Gastroesophageal sphincter (tissue), 4 donors: ENCODE measurements around the gene CERS1. TPM values are rescaled to one million over a fixed set of nuclear protein-coding genes. Genes with fewer than 3 reads are reported as not detected.

Source experiments
- ATAC-seq: fragments of 150-250 bp; one replicate; pipeline ENCODE4 v1.9.1; 2016; ENCODE audit warnings: mild to moderate bottlenecking, moderate library complexity
- H3K27ac ChIP-seq, 4 donors: fragments of 200-600 bp; sonication (generic) in 3 of 4; 1 replicate in 3 of 4; 2 replicates in 1 of 4; pipeline ENCODE4 v1.5.1; 2016 to 2019
- H3K27me3 ChIP-seq: fragments of 200-600 bp; sonication (generic); one replicate; pipeline ENCODE4 v1.5.1; 2019
- H3K36me3 ChIP-seq, 2 donors: fragments of 200-600 bp; sonication (generic); one replicate each; pipeline ENCODE4 v1.5.1; 2019; ENCODE audit warnings: control low read depth in 1 of 2
- H3K4me1 ChIP-seq, 3 donors: fragments of 200-600 bp; sonication (generic); 1 replicate in 2 of 3; 2 replicates in 1 of 3; pipeline ENCODE4 v1.5.1; 2016 to 2019; ENCODE audit warnings: control low read depth in 2 of 3
- H3K4me3 ChIP-seq, 2 donors: fragments of 200-600 bp; sonication (generic); one replicate each; pipeline ENCODE4 v1.5.1; 2019; ENCODE audit warnings: mild to moderate bottlenecking in 1 of 2, moderate library complexity in 1 of 2
- H3K9me3 ChIP-seq, 3 donors: fragments of 200-600 bp; sonication (generic); one replicate each; pipeline ENCODE4 v1.5.1; 2017 to 2019; ENCODE audit warnings: control low read depth in 2 of 3
- CTCF ChIP-seq, 4 experiments: fragments of 200-600 bp in 2 of 4; fragments of 450-650 bp in 2 of 4; sonication (generic) in 1 of 4; IDR thresholded peaks; one replicate each; pipeline ENCODE4 v1.5.1; 2017 to 2019; ENCODE audit warnings: antibody characterized with exemption in 4 of 4, mild to moderate bottlenecking in 2 of 4, moderate library complexity in 2 of 4
- EP300 ChIP-seq: sonication (generic); formaldehyde crosslinking; IDR thresholded peaks from one replicate; pipeline ENCODE4 v1.6.1; 2017; ENCODE audit warnings: antibody characterized with exemption, mild to moderate bottlenecking
- POLR2A ChIP-seq, 2 donors: fragments of 450-650 bp; IDR thresholded peaks; one replicate each; pipeline ENCODE4 v1.6.1; 2017; ENCODE audit warnings: antibody characterized with exemption in 2 of 2, mild to moderate bottlenecking in 2 of 2, moderate library complexity in 1 of 2
- POLR2AphosphoS5 ChIP-seq: sonication (generic); formaldehyde crosslinking; IDR thresholded peaks from one replicate; pipeline ENCODE4 v1.6.1; 2017; ENCODE audit warnings: antibody characterized with exemption
- WGBS, 2 donors: methylation state at CpG; one replicate each; pipeline ENCODE4 v1.1.5; 2018; ENCODE audit warnings: low coverage in 1 of 2; 5-methylcytosine and 5-hydroxymethylcytosine counted together
- total RNA-seq, 4 donors: library from RNA; depleted of rRNA; stranded (reverse); fragments of >200 nt; gene quantifications; one replicate each; pipeline ENCODE4 v1.1.0, GENCODE V29; 2016

Gene CERS1
- total RNA-seq, 4 donors from 2014 or later: 0.73 to 1.3 (median 0.81) TPM; not detected in 1

DNA sequence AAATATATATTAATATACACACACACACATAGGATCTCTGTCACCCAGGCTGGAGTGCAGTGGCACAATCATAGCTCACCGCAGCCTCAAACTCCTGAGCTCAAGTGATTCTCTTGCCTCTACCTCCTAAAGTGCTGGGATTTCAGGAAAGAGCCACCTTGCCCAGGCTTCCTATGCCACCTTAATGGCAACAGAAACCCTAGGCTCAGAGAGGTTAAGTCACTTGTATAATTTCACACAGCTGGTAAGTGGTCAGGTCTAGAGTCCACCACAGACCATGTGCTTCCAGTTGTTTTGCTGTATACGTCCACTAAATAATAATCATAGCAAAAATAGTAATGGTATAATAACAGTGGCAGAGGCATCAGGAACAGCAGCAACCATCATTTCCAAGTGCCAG lies 65.5 kb downstream of the CERS1 start:
- Histone ChIP-seq H3K27ac (no peak overlapping the region), H3K4me3 (no peak overlapping the region), H3K27me3 (no peaks in the 10 kb centered on the region), H3K36me3 (peaks cover 0 to 6% of the 10 kb centered on the region in 2 donors), H3K4me1 (peaks cover 0 to 37% (median 14%) of the 10 kb centered on the region in 3 donors), H3K9me3 (peaks cover 0 to 19% (median 0%) of the 10 kb centered on the region in 3 donors)
- 61 to 65% methylated on average over 2 of the region's 2 CpGs for WGBS, 2 donors
- TF ChIP-seq CTCF (IDR thresholded peaks at IDR 0.05): no peak
- no peak for TF ChIP-seq POLR2AphosphoS5
- TF ChIP-seq POLR2A (IDR thresholded peaks at IDR 0.05): no peak
- no peak for TF ChIP-seq EP300
- ATAC-seq: no peak

DNA sequence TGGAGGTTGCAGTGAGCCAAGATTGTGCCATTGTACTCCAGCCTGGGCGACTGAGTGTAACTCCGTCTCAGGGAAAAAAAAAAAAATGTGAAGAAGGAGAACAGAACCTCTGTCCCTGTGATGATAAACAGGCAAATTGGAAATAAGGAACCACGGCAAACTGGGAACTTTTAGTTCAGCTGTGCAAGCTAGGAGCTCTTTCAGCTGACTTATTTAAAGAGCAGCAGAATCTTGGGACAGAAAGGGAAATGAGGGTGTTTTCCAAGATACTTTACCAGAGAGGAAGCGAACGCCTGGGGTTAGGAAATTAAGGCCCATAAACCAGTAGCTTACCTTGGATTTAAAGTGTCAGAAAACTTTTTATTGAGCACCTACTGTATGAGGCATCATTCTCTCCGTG lies 67.2 kb downstream of the CERS1 start:
- ATAC-seq: no peak
- no peak for TF ChIP-seq EP300
- TF ChIP-seq POLR2AphosphoS5: no peak
- TF ChIP-seq POLR2A (IDR thresholded peaks at IDR 0.05): no peak
- TF ChIP-seq CTCF (IDR thresholded peaks at IDR 0.05): no peak
- peaks cover 0 to 19% (median 0%) of the 10 kb centered on the region in 3 donors for H3K9me3 ChIP-seq
- peaks cover 0 to 20% (median 2%) of the 10 kb centered on the region in 3 donors for H3K4me1 ChIP-seq
- no peaks in the 10 kb centered on the region for H3K36me3 ChIP-seq
- 27 to 46% methylated on average over 4 to 6 of the region's 6 CpGs for WGBS, 2 donors
- H3K27me3 ChIP-seq: no peaks in the 10 kb centered on the region
- H3K4me3 ChIP-seq: no peak overlapping the region
- no peak overlapping the region for H3K27ac ChIP-seq

Other genes starting within 250 kb of the CERS1 start
- gene CRTC1, start 212.5 kb downstream of the CERS1 start, total RNA-seq: 1 to 10 TPM; 3.8 to 8.9 (median 6.3) TPM
- gene COMP, start 104.9 kb downstream of the CERS1 start, total RNA-seq: 1 to 10 TPM in 1 of 4 donors, under 1 TPM in 3; 0.40 to 4.4 (median 0.50) TPM
- gene UPF1, start 64.2 kb downstream of the CERS1 start, total RNA-seq: 10 to 100 TPM; 53.6 to 92.2 (median 59.9) TPM
- 100 to 1,000 TPM; 121 to 195 (median 152) TPM for gene COPE, start 23.2 kb upstream of the CERS1 start, total RNA-seq
- gene DDX49, start 23.6 kb upstream of the CERS1 start, total RNA-seq: 10 to 100 TPM; 36.1 to 61.0 (median 46.9) TPM
- 10 to 100 TPM; 22.7 to 48.5 (median 33.2) TPM for gene HOMER3, start 45.1 kb upstream of the CERS1 start, total RNA-seq
- gene SUGP2, start 137.4 kb upstream of the CERS1 start, total RNA-seq: 10 to 100 TPM; 18.6 to 57.4 (median 35.2) TPM
- gene ARMC6, start 137.4 kb upstream of the CERS1 start, total RNA-seq: 10 to 100 TPM; 15.9 to 24.0 (median 19.2) TPM
- gene SLC25A42, start 167.8 kb upstream of the CERS1 start, total RNA-seq: 10 to 100 TPM in 3 of 4 donors, 1 to 10 TPM in 1; 8.8 to 16.0 (median 12.9) TPM
- gene TMEM161A, start 242.3 kb upstream of the CERS1 start, total RNA-seq: 10 to 100 TPM; 16.7 to 24.5 (median 20.1) TPM